HepG2 (cell line): Measurements from ENCODE around the gene JAM2. TPM values are rescaled to one million over a fixed set of nuclear protein-coding genes. Genes with fewer than 3 reads are reported as not detected.
A peak's percentile ranks its signal among the peaks of the same experiment; 100 is the strongest.

Experiments
- ATAC-seq: fragments of 200-7000 bp; cut with Tn5 transposase; 3 replicates; pipeline ENCODE4 v1.9.1; 2020; ENCODE audit warnings: mild to moderate bottlenecking, moderate library complexity
- BruUV-seq: library from RNA; stranded (reverse); fragments of 400-500 nt; replicated peaks from 2 replicates; lab custom pipeline; 2021; lab: Mats Ljungman, UMichigan
- CTCF ChIA-PET: fragments of 300-600 bp; formaldehyde crosslinking; extraction: SDS; loops from one replicate; lab custom pipeline; 2021; ENCODE audit warnings: low total read pairs, inconsistent platforms, low intra/inter-chr PET ratio; lab: Yijun Ruan, JAX
- POLR2A ChIA-PET: fragments of 350-600 bp; sonication (Branson Sonifier 250); formaldehyde crosslinking; loops from one replicate; lab custom pipeline; 2020; ENCODE audit warnings: antibody characterized with exemption, inconsistent platforms; lab: Yijun Ruan, JAX
- DNase-seq: peaks from one replicate; pipeline ENCODE4 v3.0.0-alpha.2; 2015; ENCODE audit warnings: low spot score
- FAIRE-seq: peaks from 3 replicates; lab custom pipeline; 2011; peaks lifted over from hg19 to GRCh38; lab: Jason Lieb, UNC
- H2AFZ ChIP-seq: one replicate; pipeline ENCODE4 v1.6.1; 2011; ENCODE audit warnings: low read length, inconsistent platforms
- H3K27ac ChIP-seq: fragments of 300-600 bp; 3 replicates; pipeline ENCODE4 v1.8.0; 2011; ENCODE audit warnings: mixed run types, mild to moderate bottlenecking, mixed read lengths, low read length, inconsistent platforms; ENCODE audit not compliant: insufficient read depth; ENCODE audit errors: extremely low read length
- H3K27me3 ChIP-seq, 2 experiments: fragments of 200-600 bp in 1 of 2; 2 replicates in 1 of 2; 3 replicates in 1 of 2; pipeline versions ENCODE4 v1.6.0 to v1.8.0; 2011; ENCODE audit warnings: low read length in 2 of 2, mild to moderate bottlenecking in 2 of 2, moderate library complexity in 2 of 2, inconsistent platforms in 1 of 2; ENCODE audit not compliant: insufficient read depth in 2 of 2, control insufficient read depth in 1 of 2
- H3K36me3 ChIP-seq, 2 experiments: fragments of 200-600 bp in 1 of 2; replicated peaks in 1 of 2; 2 replicates in 1 of 2; 3 replicates in 1 of 2; pipeline versions ENCODE4 v1.5.1 to v1.8.0; 2011; ENCODE audit warnings: low read length in 2 of 2, inconsistent platforms in 1 of 2; ENCODE audit not compliant: insufficient read depth in 2 of 2, control insufficient read depth in 1 of 2
- H3K4me1 ChIP-seq: 2 replicates; pipeline ENCODE4 v1.5.1; 2012; ENCODE audit warnings: low read length, inconsistent platforms; ENCODE audit not compliant: insufficient read depth
- H3K4me2 ChIP-seq: 2 replicates; pipeline ENCODE4 v1.6.0; 2011; ENCODE audit warnings: low read depth, low read length, inconsistent platforms
- H3K4me3 ChIP-seq, 3 experiments: fragments of 200-600 bp in 1 of 3; sonication (generic), shearing (Covaris generic) in 1 of 3; replicated peaks in 1 of 3; 2 replicates each; pipeline ENCODE4 v1.5.1; 2011 to 2016; ENCODE audit warnings: low read length in 3 of 3, inconsistent platforms in 2 of 3, low read depth in 2 of 3, mild to moderate bottlenecking in 2 of 3, control low read depth in 1 of 3, mixed read lengths in 1 of 3; ENCODE audit not compliant: insufficient read depth in 1 of 3
- H3K79me2 ChIP-seq: one replicate; pipeline ENCODE4 v1.6.1; 2011; ENCODE audit warnings: low read length, inconsistent platforms; ENCODE audit not compliant: insufficient read depth
- H3K9ac ChIP-seq: 2 replicates; pipeline ENCODE4 v1.6.0; 2011; ENCODE audit warnings: mild to moderate bottlenecking, low read depth, low read length, inconsistent platforms; ENCODE audit not compliant: insufficient read depth
- H3K9me3 ChIP-seq: 2 replicates; pipeline ENCODE4 v1.5.1; 2012; ENCODE audit warnings: mild to moderate bottlenecking, low read length
- H4K20me1 ChIP-seq: 2 replicates; pipeline ENCODE4 v1.6.0; 2011; ENCODE audit warnings: inconsistent platforms, mild to moderate bottlenecking, low read length, moderate library complexity; ENCODE audit not compliant: insufficient read depth
- ARNT2 ChIP-seq: sonication (generic); formaldehyde crosslinking; IDR thresholded peaks from 2 replicates; pipeline ENCODE4 v1.8.0; 2022; ENCODE audit warnings: mild to moderate bottlenecking, low read depth, missing genetic modification reagents, moderate library complexity
- ATM ChIP-seq: fragments of 450-650 bp; IDR thresholded peaks from 2 replicates; pipeline ENCODE4 v1.7.1; 2017; ENCODE audit warnings: mild to moderate bottlenecking, borderline replicate concordance
- ETV6 ChIP-seq: sonication (generic); formaldehyde crosslinking; conservative IDR thresholded peaks from 2 replicates; pipeline ENCODE4 v1.4.0; 2020; ENCODE audit warnings: missing genetic modification reagents
- FOSL2 ChIP-seq: sonication (generic); formaldehyde crosslinking; IDR thresholded peaks from 2 replicates; pipeline ENCODE4 v1.4.0; 2020; ENCODE audit warnings: missing genetic modification reagents
- GABPB1 ChIP-seq: IDR thresholded peaks from 2 replicates; pipeline ENCODE4 v1.6.1; 2016; ENCODE audit warnings: mild to moderate bottlenecking, missing genetic modification reagents, moderate library complexity, missing compliant biosample characterization
- NFIB ChIP-seq: sonication (generic); formaldehyde crosslinking; IDR thresholded peaks from 2 replicates; pipeline ENCODE4 v1.9.0; 2021; ENCODE audit warnings: missing genetic modification reagents, mild to moderate bottlenecking, borderline replicate concordance
- RARA ChIP-seq: IDR thresholded peaks from 2 replicates; pipeline ENCODE4 v1.6.1; 2016; ENCODE audit warnings: missing genetic modification reagents, missing compliant biosample characterization
- SAP130 ChIP-seq: IDR thresholded peaks from 2 replicates; pipeline ENCODE4 v1.6.1; 2016; ENCODE audit warnings: low read depth
- TSC22D2 ChIP-seq: sonication (generic); formaldehyde crosslinking; IDR thresholded peaks from 2 replicates; pipeline ENCODE4 v1.5.1; 2020; ENCODE audit warnings: missing genetic modification reagents, mild to moderate bottlenecking, borderline replicate concordance
- ZNF230 ChIP-seq: sonication (generic); formaldehyde crosslinking; IDR thresholded peaks from 2 replicates; pipeline ENCODE4 v1.4.0; 2020; ENCODE audit warnings: mild to moderate bottlenecking, missing genetic modification reagents
- ZNF329 ChIP-seq: sonication (generic); formaldehyde crosslinking; IDR thresholded peaks from 2 replicates; pipeline ENCODE4 v1.9.0; 2021; ENCODE audit warnings: low read depth, mild to moderate bottlenecking, missing genetic modification reagents
- ZNF382 ChIP-seq: sonication (generic); formaldehyde crosslinking; IDR thresholded peaks from 2 replicates; pipeline ENCODE4 v1.5.0; 2020; ENCODE audit warnings: missing genetic modification reagents, mild to moderate bottlenecking, borderline replicate concordance
- ZNF557 ChIP-seq: sonication (generic); formaldehyde crosslinking; IDR thresholded peaks from 2 replicates; pipeline ENCODE4 v1.4.0; 2020; ENCODE audit warnings: missing genetic modification reagents
- WGBS: methylation state at CpG from one replicate; pipeline ENCODE4 v1.1.6; 2017; ENCODE audit warnings: low lambda C conversion rate; 5-methylcytosine and 5-hydroxymethylcytosine counted together
- in situ Hi-C: cut with HindIII; loops from 2 replicates; pipeline ENCODE4 v1.10.0; 2017; ENCODE audit warnings: low pct_unique_long_range_greater_than_20kb; ENCODE audit not compliant: extremely low pct_ligation_motif_present
- intact Hi-C: fragments of 100-400 bp; cut with micrococcal nuclease; formaldehyde crosslinking; loops from one replicate; pipeline ENCODE4 v1.10.0; 2022; ENCODE audit not compliant: unreplicated experiment
- polyA plus RNA-seq, 8 experiments: library from polyadenylated mRNA; depleted of rRNA in 3 of 8; stranded (reverse) in 7 of 8; unstranded in 1 of 8; fragments of >200 nt; fragmentation: Illumina TruSeq in 4 of 8; extraction: Trizol in 4 of 8; gene quantifications; 2 replicates each; pipeline versions ENCODE4 v1.2.1 to v1.2.3, GENCODE V29; 2011 to 2016; ENCODE audit warnings: low read depth in 4 of 8, missing spikeins in 1 of 8, mixed read lengths in 1 of 8; ENCODE audit not compliant: insufficient read depth in 1 of 8
- total RNA-seq, 5 experiments: library from RNA; depleted of rRNA; stranded (reverse); fragments of >200 nt; fragmentation: Illumina TruSeq; extraction: Trizol; gene quantifications; 2 replicates each; pipeline ENCODE4 v1.2.3, GENCODE V29; 2016; ENCODE audit warnings: low read depth in 1 of 5
- TF ChIP-seq, protein P1 (sequence below): fragments of 450-650 bp; IDR thresholded peaks from 2 replicates; pipeline ENCODE4 v1.6.1; 2016
- TF ChIP-seq, protein P2 (sequence below): sonication (generic); formaldehyde crosslinking; IDR thresholded peaks from 2 replicates; pipeline ENCODE4 v1.9.0; 2021; ENCODE audit warnings: missing genetic modification reagents, borderline replicate concordance
- TF ChIP-seq, protein P3 (sequence below): sonication (generic); formaldehyde crosslinking; IDR thresholded peaks from 2 replicates; pipeline ENCODE4 v1.5.0; 2020; ENCODE audit warnings: mild to moderate bottlenecking, missing genetic modification reagents, borderline replicate concordance

The JAM2 gene
- total and polyA plus RNA-seq, 2 of the 13 experiments (the other 11 are each of a cell fraction or from before 2014, with no cell fraction given): 0.07 TPM; not detected in 1

DNA sequence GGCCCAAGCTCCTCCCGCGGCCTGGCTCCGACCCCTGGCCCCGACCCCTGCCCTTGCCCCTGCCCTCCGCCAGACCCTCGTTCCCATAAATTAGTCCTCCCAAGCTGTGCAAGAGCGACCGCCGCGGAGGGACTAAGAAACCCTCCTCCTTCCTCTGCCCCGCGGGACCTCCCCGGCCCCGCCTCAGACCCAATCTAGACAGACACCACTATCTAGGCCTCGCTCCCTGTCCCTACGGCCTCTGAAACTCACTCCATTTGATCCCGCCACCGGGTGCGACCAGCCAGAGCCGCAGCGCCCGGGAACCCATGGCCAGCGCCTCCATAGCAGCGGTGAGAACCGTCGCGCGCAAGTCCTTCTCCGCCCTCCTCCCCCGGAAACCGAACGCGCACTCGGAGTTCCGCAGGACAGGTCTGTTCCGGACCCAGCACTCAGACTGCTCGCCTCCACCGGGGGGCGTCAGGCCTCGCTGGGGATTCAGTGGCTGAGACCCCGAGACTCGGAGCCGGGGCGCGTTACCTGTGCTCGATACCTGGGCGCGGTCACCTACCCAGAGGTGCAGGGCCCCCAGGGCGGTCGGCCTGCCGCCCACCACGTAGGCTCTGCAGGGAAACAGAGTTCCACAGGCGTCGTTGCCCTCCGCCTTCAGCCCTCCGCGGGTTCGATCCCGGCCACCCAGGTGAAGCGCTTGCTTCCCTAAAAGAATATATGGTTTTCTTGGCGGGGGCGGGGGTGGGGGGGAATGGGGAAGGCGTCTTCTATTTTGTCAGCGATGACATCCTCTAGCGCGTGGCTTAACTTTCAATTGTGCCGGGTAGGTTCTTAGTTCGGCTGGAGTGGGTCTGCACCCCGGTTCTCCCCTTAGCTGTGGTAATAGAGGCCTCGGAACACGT lies 31.7 kb upstream of the JAM2 start, which contains the start of gene MRPL39:
Gene MRPL39, minus strand, starts transcription at position 331 of the 893 bp plus-strand sequence. Its CDS starts 6 bp downstream, at position 325.
- Histone ChIP-seq H3K4me1 (peaks cover 20% of the 10 kb centered on the region), H4K20me1 (no peaks in the 10 kb centered on the region), H3K9ac (peak within 1 kb of the TSS; percentile 95), H3K9me3 (no peaks in the 10 kb centered on the region), H3K4me2 (peak within 1 kb of the TSS; percentile 79), H3K36me3 (peaks cover 4 to 24% of the 10 kb centered on the region in 2 experiments; a peak in 4 of 5 replicates), H3K27ac (peak within 1 kb of the TSS; percentile 88), H2AFZ (peak within 1 kb of the TSS; percentile 100), H3K4me3 (peak within 1 kb of the TSS; percentile 92 to 99 (median 98)), H3K27me3 (no peaks in the 10 kb centered on the region; a peak in 1 of 5 replicates), H3K79me2 (peaks cover 18% of the 10 kb centered on the region)
- ATAC-seq (peak; percentile 97), DNase-seq (peak; percentile 81), FAIRE-seq (no peak)
- intact Hi-C loops (loop anchor here (1.0 kb wide), 5 partner anchors 32 to 255 kb away; partner anchors contain the start of gene JAM2), in situ Hi-C loops (loop anchor here (5.0 to 10.0 kb wide), 3 partner anchors 100 to 1107 kb away; partner anchors contain the start of genes ATP5PF and GABPA)
- CTCF ChIA-PET: interaction anchor here (1.1 to 4.7 kb wide), 5 partner anchors 32 to 1110 kb away, joined by 4 to 41 read pairs (median 9); partner anchors contain the start of gene JAM2
- 2% methylated on average over 28 of the region's 71 CpGs for WGBS
- POLR2A ChIA-PET: interaction anchor here (1.6 to 2.3 kb wide), 2 partner anchors 127 kb away, joined by 6 to 9 read pairs; partner anchors contain the start of genes ATP5PF and GABPA
- no TSS peak for BruUV-seq
- TF ChIP-seq ATM: no peak
- TF ChIP-seq TSC22D2 (CRISPR knock-in tag): peak; percentile 66; the same call in 1 of the 2 replicates
- TF ChIP-seq ZNF230: no peak
- peak; percentile 81 for TF ChIP-seq ETV6 (CRISPR knock-in tag)
- peak; percentile 64; the same call in 1 of the 2 replicates for TF ChIP-seq ZNF329 (CRISPR knock-in tag)
- peak; percentile 93; the same call in 1 of the 2 replicates for TF ChIP-seq ZNF557 (CRISPR knock-in tag)
- peak; percentile 98 for TF ChIP-seq GABPB1 (CRISPR knock-in tag)
- TF ChIP-seq ARNT2 (CRISPR knock-in tag): peak; percentile 75; the same call in 1 of the 2 replicates
- TF ChIP-seq SAP130: peak; percentile 86
- TF ChIP-seq NFIB (CRISPR knock-in tag): no peak
- TF ChIP-seq ZNF382 (CRISPR knock-in tag): no peak
- TF ChIP-seq FOSL2 (CRISPR knock-in tag): peak; percentile 70
- TF ChIP-seq, protein P1, sequence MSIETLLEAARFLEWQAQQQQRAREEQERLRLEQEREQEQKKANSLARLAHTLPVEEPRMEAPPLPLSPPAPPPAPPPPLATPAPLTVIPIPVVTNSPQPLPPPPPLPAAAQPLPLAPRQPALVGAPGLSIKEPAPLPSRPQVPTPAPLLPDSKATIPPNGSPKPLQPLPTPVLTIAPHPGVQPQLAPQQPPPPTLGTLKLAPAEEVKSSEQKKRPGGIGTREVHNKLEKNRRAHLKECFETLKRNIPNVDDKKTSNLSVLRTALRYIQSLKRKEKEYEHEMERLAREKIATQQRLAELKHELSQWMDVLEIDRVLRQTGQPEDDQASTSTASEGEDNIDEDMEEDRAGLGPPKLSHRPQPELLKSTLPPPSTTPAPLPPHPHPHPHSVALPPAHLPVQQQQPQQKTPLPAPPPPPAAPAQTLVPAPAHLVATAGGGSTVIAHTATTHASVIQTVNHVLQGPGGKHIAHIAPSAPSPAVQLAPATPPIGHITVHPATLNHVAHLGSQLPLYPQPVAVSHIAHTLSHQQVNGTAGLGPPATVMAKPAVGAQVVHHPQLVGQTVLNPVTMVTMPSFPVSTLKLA: no peak
- peak; percentile 64 for TF ChIP-seq RARA (CRISPR knock-in tag)
- TF ChIP-seq, protein P2, sequence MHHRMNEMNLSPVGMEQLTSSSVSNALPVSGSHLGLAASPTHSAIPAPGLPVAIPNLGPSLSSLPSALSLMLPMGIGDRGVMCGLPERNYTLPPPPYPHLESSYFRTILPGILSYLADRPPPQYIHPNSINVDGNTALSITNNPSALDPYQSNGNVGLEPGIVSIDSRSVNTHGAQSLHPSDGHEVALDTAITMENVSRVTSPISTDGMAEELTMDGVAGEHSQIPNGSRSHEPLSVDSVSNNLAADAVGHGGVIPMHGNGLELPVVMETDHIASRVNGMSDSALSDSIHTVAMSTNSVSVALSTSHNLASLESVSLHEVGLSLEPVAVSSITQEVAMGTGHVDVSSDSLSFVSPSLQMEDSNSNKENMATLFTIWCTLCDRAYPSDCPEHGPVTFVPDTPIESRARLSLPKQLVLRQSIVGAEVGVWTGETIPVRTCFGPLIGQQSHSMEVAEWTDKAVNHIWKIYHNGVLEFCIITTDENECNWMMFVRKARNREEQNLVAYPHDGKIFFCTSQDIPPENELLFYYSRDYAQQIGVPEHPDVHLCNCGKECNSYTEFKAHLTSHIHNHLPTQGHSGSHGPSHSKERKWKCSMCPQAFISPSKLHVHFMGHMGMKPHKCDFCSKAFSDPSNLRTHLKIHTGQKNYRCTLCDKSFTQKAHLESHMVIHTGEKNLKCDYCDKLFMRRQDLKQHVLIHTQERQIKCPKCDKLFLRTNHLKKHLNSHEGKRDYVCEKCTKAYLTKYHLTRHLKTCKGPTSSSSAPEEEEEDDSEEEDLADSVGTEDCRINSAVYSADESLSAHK (CRISPR knock-in tag): no peak
- TF ChIP-seq, protein P3, sequence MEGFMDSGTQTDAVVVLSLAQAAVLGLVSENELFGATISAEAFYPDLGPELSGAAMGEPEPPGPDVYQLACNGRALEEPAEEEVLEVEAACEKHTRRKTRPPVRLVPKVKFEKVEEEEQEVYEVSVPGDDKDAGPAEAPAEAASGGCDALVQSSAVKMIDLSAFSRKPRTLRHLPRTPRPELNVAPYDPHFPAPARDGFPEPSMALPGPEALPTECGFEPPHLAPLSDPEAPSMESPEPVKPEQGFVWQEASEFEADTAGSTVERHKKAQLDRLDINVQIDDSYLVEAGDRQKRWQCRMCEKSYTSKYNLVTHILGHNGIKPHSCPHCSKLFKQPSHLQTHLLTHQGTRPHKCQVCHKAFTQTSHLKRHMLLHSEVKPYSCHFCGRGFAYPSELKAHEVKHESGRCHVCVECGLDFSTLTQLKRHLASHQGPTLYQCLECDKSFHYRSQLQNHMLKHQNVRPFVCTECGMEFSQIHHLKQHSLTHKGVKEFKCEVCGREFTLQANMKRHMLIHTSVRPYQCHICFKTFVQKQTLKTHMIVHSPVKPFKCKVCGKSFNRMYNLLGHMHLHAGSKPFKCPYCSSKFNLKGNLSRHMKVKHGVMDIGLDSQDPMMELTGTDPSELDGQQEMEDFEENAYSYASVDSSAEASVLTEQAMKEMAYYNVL (CRISPR knock-in tag): peak; percentile 71; the same call in 1 of the 2 replicates
